VCaP (cell line): ENCODE data around the gene PLA2G4E.
A peak's percentile ranks its signal among the peaks of the same experiment; 100 is the strongest.

Experiments
- H3K27ac ChIP-seq: fragments of 450-650 bp; 2 replicates; pipeline ENCODE4 v1.5.1; 2017
- CTCF ChIP-seq: fragments of 450-650 bp; conservative IDR thresholded peaks from 2 replicates; pipeline ENCODE4 v1.5.1; 2017; ENCODE audit warnings: mild to moderate bottlenecking, moderate library complexity

PLA2G4E gene

GRCh38 chr15:41978534-41978933, 42.3 kb downstream of the PLA2G4E start:
- no peak overlapping the region for H3K27ac ChIP-seq
- TF ChIP-seq CTCF = no peak

- H3K27ac ChIP-seq = no peak overlapping the region
- TF ChIP-seq CTCF = no peak
Observed at GRCh38 chr15:41977757-41978383, 43.0 kb downstream of the PLA2G4E start.

- no peak overlapping the region for H3K27ac ChIP-seq
- no peak for TF ChIP-seq CTCF
Observed at GRCh38 chr15:41975669-41976068, 45.2 kb downstream of the PLA2G4E start.

- TF ChIP-seq CTCF = no peak
- H3K27ac ChIP-seq = peak overlapping the region; percentile 79
Observed at GRCh38 chr15:41974041-41974440, 46.8 kb downstream of the PLA2G4E start.

- peak; percentile 47 for TF ChIP-seq CTCF
- peak within 1 kb of the TSS; percentile 79 for H3K27ac ChIP-seq
Observed at GRCh38 chr15:41972253-41973242, 48.3 kb downstream of the PLA2G4E start, which contains the start of gene EHD4. EHD4 (minus strand) TSS chr15:41972557; CDS start chr15:41972494, 63 bp downstream.

- H3K27ac ChIP-seq = peak overlapping the region; percentile 79
Observed at GRCh38 chr15:41971895-41972252, 49.0 kb downstream of the PLA2G4E start.

More at GRCh38 chr15:41971895-41972252, 49.0 kb downstream of the PLA2G4E start:
- no peak for TF ChIP-seq CTCF
